H1 (cell line): ENCODE measurements around the gene ZNF639. TPM values are rescaled to one million over a fixed set of nuclear protein-coding genes. Genes with fewer than 3 reads are reported as not detected.

Source experiments
- CTCF ChIA-PET: fragments of 300-600 bp; sonication (Branson Sonifier 250); formaldehyde crosslinking; loops from one replicate; lab custom pipeline; 2021; ENCODE audit not compliant: partially characterized antibody; lab: Charles Lee
- POLR2A ChIA-PET: fragments of 300-600 bp; sonication (Branson Sonifier 250); formaldehyde crosslinking; loops from one replicate; lab custom pipeline; 2021; ENCODE audit warnings: inconsistent platforms; ENCODE audit not compliant: partially characterized antibody; lab: Charles Lee
- DNase-seq, 2 experiments: peaks; one replicate each; pipeline versions ENCODE4 v3.0.0 to v3.0.0-alpha.2; 2010 to 2022; ENCODE audit warnings: low spot score in 2 of 2, low read depth in 1 of 2, mixed read lengths in 1 of 2
- FAIRE-seq: peaks from 2 replicates; lab custom pipeline; 2011; peaks lifted over from hg19 to GRCh38; lab: Jason Lieb, UNC
- H2AFZ ChIP-seq: 2 replicates; pipeline ENCODE4 v1.8.1; 2012; ENCODE audit warnings: low read length, inconsistent platforms
- H2AK5ac ChIP-seq: 2 replicates; pipeline ENCODE4 v1.6.1; 2013; ENCODE audit warnings: low read depth, low read length
- H2BK120ac ChIP-seq: replicated peaks from 2 replicates; pipeline ENCODE3; 2013; ENCODE audit warnings: low read depth, low read length, inconsistent platforms
- H2BK12ac ChIP-seq: 2 replicates; pipeline ENCODE4 v1.6.1; 2013; ENCODE audit warnings: low read depth, low read length
- H2BK15ac ChIP-seq: 2 replicates; pipeline ENCODE4 v1.6.1; 2013; ENCODE audit warnings: low read length
- H2BK20ac ChIP-seq: 2 replicates; pipeline ENCODE4 v1.6.1; 2013; ENCODE audit warnings: low read length
- H2BK5ac ChIP-seq: 2 replicates; pipeline ENCODE4 v1.6.1; 2013; ENCODE audit warnings: low read depth, low read length
- H3K14ac ChIP-seq: 2 replicates; pipeline ENCODE4 v1.6.1; 2013; ENCODE audit warnings: inconsistent platforms; ENCODE audit not compliant: insufficient read length
- H3K18ac ChIP-seq: 2 replicates; pipeline ENCODE4 v1.6.1; 2013; ENCODE audit warnings: low read length; ENCODE audit errors: extremely low read depth
- H3K23ac ChIP-seq: 2 replicates; pipeline ENCODE4 v1.6.1; 2013; ENCODE audit warnings: inconsistent platforms; ENCODE audit not compliant: insufficient read length
- H3K23me2 ChIP-seq: 2 replicates; pipeline ENCODE4 v1.6.1; 2013; ENCODE audit warnings: low read depth, low read length
- H3K27ac ChIP-seq: 2 replicates; pipeline ENCODE4 v1.6.1; 2011; ENCODE audit warnings: low read depth, low read length, inconsistent platforms
- H3K27me3 ChIP-seq, 4 experiments: replicated peaks in 1 of 4; 1 replicate in 1 of 4; 2 replicates in 3 of 4; pipeline versions ENCODE4 v1.6.1 to v1.8.1; 2011 to 2013; ENCODE audit warnings: low read length in 3 of 4, mild to moderate bottlenecking in 3 of 4, inconsistent platforms in 2 of 4, mixed read lengths in 2 of 4, moderate library complexity in 1 of 4; ENCODE audit not compliant: control insufficient read depth in 3 of 4, insufficient read depth in 3 of 4; ENCODE audit errors: extremely low read depth in 1 of 4
- H3K36me3 ChIP-seq, 4 experiments: 2 replicates each; pipeline versions ENCODE4 v1.6.1 to v1.8.1; 2011 to 2013; ENCODE audit warnings: mild to moderate bottlenecking in 4 of 4, low read length in 3 of 4, moderate library complexity in 2 of 4, control low read depth in 1 of 4, inconsistent platforms in 1 of 4; ENCODE audit not compliant: insufficient read depth in 4 of 4, control insufficient read depth in 2 of 4
- H3K4ac ChIP-seq: replicated peaks from 2 replicates; pipeline ENCODE3; 2013; ENCODE audit warnings: low read length, low read depth, mixed read lengths, inconsistent platforms; ENCODE audit not compliant: insufficient read length
- H3K4me1 ChIP-seq, 4 experiments: replicated peaks in 1 of 4; 1 replicate in 1 of 4; 2 replicates in 3 of 4; pipeline versions ENCODE4 v1.6.1 to v1.8.1; 2011 to 2013; ENCODE audit warnings: low read length in 3 of 4, inconsistent platforms in 2 of 4, mixed read lengths in 1 of 4; ENCODE audit not compliant: insufficient read depth in 4 of 4, control insufficient read depth in 3 of 4
- H3K4me2 ChIP-seq, 2 experiments: 2 replicates each; pipeline versions ENCODE4 v1.6.1 to v1.8.1; 2011 to 2013; ENCODE audit warnings: low read depth in 2 of 2, low read length in 2 of 2, control low read depth in 1 of 2, inconsistent platforms in 1 of 2, mild to moderate bottlenecking in 1 of 2; ENCODE audit not compliant: insufficient read depth in 1 of 2
- H3K4me3 ChIP-seq, 4 experiments: fragments of 200-600, 300-600 bp in 1 of 4; sonication (generic), shearing (Covaris generic), sonication (Bioruptor Twin) in 1 of 4; 2 replicates each; pipeline versions ENCODE4 v1.5.1 to v1.8.1; 2011 to 2016; ENCODE audit warnings: low read length in 4 of 4, low read depth in 3 of 4, control low read depth in 2 of 4, inconsistent platforms in 2 of 4, mild to moderate bottlenecking in 2 of 4, mixed read lengths in 1 of 4, moderate library complexity in 1 of 4; ENCODE audit not compliant: insufficient read depth in 2 of 4; ENCODE audit errors: extremely low read depth in 1 of 4
- H3K56ac ChIP-seq: replicated peaks from 2 replicates; pipeline ENCODE3; 2013; ENCODE audit warnings: low read depth, mild to moderate bottlenecking, mixed read lengths, low read length, inconsistent platforms; ENCODE audit not compliant: insufficient read length
- H3K79me1 ChIP-seq: 2 replicates; pipeline ENCODE4 v1.6.1; 2013; ENCODE audit warnings: low read depth, low read length, control low read depth
- H3K79me2 ChIP-seq, 2 experiments: 2 replicates each; pipeline versions ENCODE4 v1.6.1 to v1.8.1; 2012 to 2013; ENCODE audit warnings: low read length in 2 of 2, mild to moderate bottlenecking in 2 of 2, inconsistent platforms in 1 of 2; ENCODE audit not compliant: insufficient read depth in 2 of 2, control insufficient read depth in 1 of 2
- H3K9ac ChIP-seq, 4 experiments: replicated peaks in 1 of 4; 1 replicate in 1 of 4; 2 replicates in 3 of 4; pipeline versions ENCODE4 v1.6.1 to v1.8.1; 2011 to 2013; ENCODE audit warnings: low read depth in 3 of 4, low read length in 3 of 4, control low read depth in 2 of 4, mild to moderate bottlenecking in 2 of 4, moderate library complexity in 2 of 4, inconsistent platforms in 1 of 4; ENCODE audit errors: extremely low read depth in 1 of 4
- H3K9me3 ChIP-seq, 2 experiments: 2 replicates each; pipeline versions ENCODE4 v1.6.1 to v1.8.1; 2012 to 2013; ENCODE audit warnings: mild to moderate bottlenecking in 2 of 2, moderate library complexity in 2 of 2, control low read depth in 1 of 2, inconsistent platforms in 1 of 2, low read depth in 1 of 2, low read length in 1 of 2, mixed read lengths in 1 of 2; ENCODE audit not compliant: insufficient read depth in 2 of 2
- H4K20me1 ChIP-seq, 2 experiments: replicated peaks in 1 of 2; 2 replicates each; pipeline versions ENCODE3 to v1.8.1; 2011 to 2013; ENCODE audit warnings: inconsistent platforms in 2 of 2, low read length in 2 of 2, mild to moderate bottlenecking in 1 of 2; ENCODE audit not compliant: insufficient read depth in 2 of 2, control insufficient read depth in 1 of 2
- H4K5ac ChIP-seq: 2 replicates; pipeline ENCODE4 v1.6.1; 2013; ENCODE audit warnings: low read length, low read depth, mixed read lengths, inconsistent platforms; ENCODE audit not compliant: insufficient read length
- H4K8ac ChIP-seq: 2 replicates; pipeline ENCODE4 v1.8.0; 2013; ENCODE audit warnings: mild to moderate bottlenecking, moderate library complexity, low read length, inconsistent platforms; ENCODE audit not compliant: insufficient read depth; ENCODE audit errors: extremely low read depth
- H4K91ac ChIP-seq: replicated peaks from 2 replicates; pipeline ENCODE3; 2013; ENCODE audit warnings: low read length, mixed read lengths, inconsistent platforms; ENCODE audit not compliant: insufficient read length
- ASH2L ChIP-seq: fragments of 200-600, 300-600 bp; sonication (generic); IDR thresholded peaks from one replicate; pipeline ENCODE4 v1.7.1; 2017; ENCODE audit warnings: low read length
- BCL11A ChIP-seq, 2 experiments: IDR thresholded peaks; one replicate each; pipeline ENCODE4 v1.6.1; 2011; ENCODE audit warnings: low read depth in 2 of 2, low read length in 2 of 2, mild to moderate bottlenecking in 2 of 2
- GABPA ChIP-seq: IDR thresholded peaks from 2 replicates; pipeline ENCODE4 v1.6.1; 2011; ENCODE audit warnings: mild to moderate bottlenecking, low read length, moderate library complexity, borderline replicate concordance; ENCODE audit not compliant: insufficient read depth
- JUN ChIP-seq: IDR thresholded peaks from 2 replicates; pipeline ENCODE4 v1.6.1; 2011; ENCODE audit warnings: low read depth, mild to moderate bottlenecking, improper control_type of control experiment, low read length
- JUND ChIP-seq: IDR thresholded peaks from 2 replicates; pipeline ENCODE4 v1.6.1; 2011; ENCODE audit warnings: mild to moderate bottlenecking, improper control_type of control experiment, low read length
- KDM1A ChIP-seq: fragments of 200-600, 300-600 bp; sonication (generic); IDR thresholded peaks from 2 replicates; pipeline ENCODE4 v1.7.1; 2016; ENCODE audit warnings: mild to moderate bottlenecking, low read length, borderline replicate concordance
- KDM5A ChIP-seq: fragments of 200-600 bp; IDR thresholded peaks from 2 replicates; pipeline ENCODE4 v1.7.1; 2012; ENCODE audit warnings: mild to moderate bottlenecking, low read length, inconsistent platforms, mixed read lengths
- RAD21 ChIP-seq, 2 experiments: IDR thresholded peaks in 1 of 2; conservative IDR thresholded peaks in 1 of 2; 2 replicates each; pipeline ENCODE4 v1.6.1; 2011; ENCODE audit warnings: low read depth in 2 of 2, low read length in 2 of 2, improper control_type of control experiment in 1 of 2, inconsistent platforms in 1 of 2, mild to moderate bottlenecking in 1 of 2, moderate library complexity in 1 of 2
- RBBP5 ChIP-seq: IDR thresholded peaks from 2 replicates; pipeline ENCODE4 v1.7.1; 2012; ENCODE audit warnings: low read depth, mild to moderate bottlenecking, inconsistent platforms, low read length, moderate library complexity, borderline replicate concordance
- RXRA ChIP-seq: IDR thresholded peaks from 2 replicates; pipeline ENCODE4 v1.6.1; 2011; ENCODE audit warnings: low read depth, mild to moderate bottlenecking, low read length, moderate library complexity; ENCODE audit not compliant: insufficient read depth
- SP4 ChIP-seq: IDR thresholded peaks from 2 replicates; pipeline ENCODE4 v1.6.1; 2012; ENCODE audit warnings: low read length, inconsistent platforms
- TBP ChIP-seq: IDR thresholded peaks from 2 replicates; pipeline ENCODE4 v1.6.1; 2011; ENCODE audit warnings: low read depth, low read length, improper control_type of control experiment
- TCF12 ChIP-seq: IDR thresholded peaks from 2 replicates; pipeline ENCODE4 v1.6.1; 2011; ENCODE audit warnings: low read depth, mild to moderate bottlenecking, low read length
- USF2 ChIP-seq: IDR thresholded peaks from 2 replicates; pipeline ENCODE4 v1.6.1; 2011; ENCODE audit warnings: low read length, improper control_type of control experiment
- WGBS, 2 experiments: shearing (Covaris generic) in 1 of 2; methylation state at CpG; one replicate each; pipeline versions ENCODE4 v1.1.6 to v1.1.7; 2013 to 2015; ENCODE audit warnings: low lambda C conversion rate in 2 of 2, mixed read lengths in 2 of 2, inconsistent platforms in 1 of 2, low coverage in 1 of 2, missing lambda C conversion rate in 1 of 2; ENCODE audit not compliant: insufficient replicate concordance in 2 of 2, insufficient coverage in 1 of 2, insufficient read length in 1 of 2; ENCODE audit errors: extremely low coverage in 1 of 2, missing lambda C conversion rate in 1 of 2; 5-methylcytosine and 5-hydroxymethylcytosine counted together
- polyA plus RNA-seq, 7 experiments: library from polyadenylated mRNA; depleted of rRNA in 3 of 7; stranded (reverse) in 5 of 7; unstranded in 2 of 7; fragments of >200 nt in 5 of 7; fragments of 200-250 nt in 2 of 7; gene quantifications; 1 replicate in 5 of 7; 2 replicates in 1 of 7; 4 replicates in 1 of 7; pipeline versions ENCODE4 v1.2.1 to v1.2.3, GENCODE V29; 2011 to 2013; ENCODE audit warnings: missing spikeins in 2 of 7, mixed read lengths in 2 of 7
- total RNA-seq: library from RNA; stranded (reverse); fragmentation: NEBNext Ultra II Directional; extraction: Animal tissue kit (Norgen Biotek cat#: 25700); gene quantifications from 2 replicates; pipeline ENCODE4 v1.2.1, GENCODE V29; 2021

ZNF639 gene
- total and polyA plus RNA-seq, 2 of the 8 experiments (the other 6 are each of a cell fraction or from before 2014, with no cell fraction given) = 9.1 to 41.4 TPM

- no peak for FAIRE-seq
- no peak overlapping the region for H3K4ac ChIP-seq
- no peak overlapping the region for H2BK15ac ChIP-seq
- H3K4me3 ChIP-seq = no peak overlapping the region
- H3K9ac ChIP-seq = no peak overlapping the region
- no peak overlapping the region for H3K14ac ChIP-seq
- H4K20me1 ChIP-seq = no peaks in the 10 kb centered on the region
- no peak overlapping the region for H4K91ac ChIP-seq
- H3K9me3 ChIP-seq = no peaks in the 10 kb centered on the region
- no peak overlapping the region for H2BK12ac ChIP-seq
- H3K36me3 ChIP-seq = no peaks in the 10 kb centered on the region
- no peaks in the 10 kb centered on the region for H3K4me1 ChIP-seq
- no peak overlapping the region for H2BK5ac ChIP-seq
- no peaks in the 10 kb centered on the region for H3K27me3 ChIP-seq
- no peaks in the 10 kb centered on the region for H3K23me2 ChIP-seq
- H3K79me1 ChIP-seq = no peaks in the 10 kb centered on the region
- no peak overlapping the region for H3K23ac ChIP-seq
- H3K4me2 ChIP-seq = no peak overlapping the region
- no peak overlapping the region for H2AFZ ChIP-seq
- no peak overlapping the region for H3K56ac ChIP-seq
- H3K79me2 ChIP-seq = no peaks in the 10 kb centered on the region
- POLR2A ChIA-PET = no interaction called here
- H3K27ac ChIP-seq = no peak overlapping the region
- H2BK120ac ChIP-seq = no peak overlapping the region
- H4K8ac ChIP-seq = no peak overlapping the region
- DNase-seq = no peak
- 78% methylated on average over 2 of the region's 2 CpGs; no CpG with 5 or more reads in 1 of the 2 experiments for WGBS, 2 experiments
- no peak overlapping the region for H2BK20ac ChIP-seq
- no peak overlapping the region for H2AK5ac ChIP-seq
- H4K5ac ChIP-seq = no peak overlapping the region
- H3K18ac ChIP-seq = no peak overlapping the region
- CTCF ChIA-PET = interaction anchor here (0.6 kb wide), 1 partner anchor 24 kb away, joined by 3 read pairs; no protein-coding TSS in a partner anchor
- no peak for TF ChIP-seq RAD21 (IDR thresholded peaks at IDR 0.05 in 1 of 2, conservative IDR thresholded peaks at IDR 0.05 in 1 of 2; ENCODE audit: low read depth in 2 of 2, low read length in 2 of 2)
- TF ChIP-seq SP4 = no peak
- no peak for TF ChIP-seq KDM1A
- no peak for TF ChIP-seq JUN
- TF ChIP-seq GABPA = no peak
- no peak for TF ChIP-seq ASH2L
- TF ChIP-seq BCL11A (IDR thresholded peaks at IDR 0.05; ENCODE audit: low read depth in 2 of 2, low read length in 2 of 2) = no peak
- no peak for TF ChIP-seq RBBP5
- TF ChIP-seq JUND = no peak
- no peak for TF ChIP-seq KDM5A
- TF ChIP-seq TBP = no peak
- no peak for TF ChIP-seq USF2
- no peak for TF ChIP-seq RXRA
- no peak for TF ChIP-seq TCF12
Measured at GRCh38 chr3:179304605-179305004, 18.2 kb upstream of the ZNF639 start.
